Naive B cell (primary cell): ENCODE measurements around the gene SRA1. TPM values are rescaled to one million over a fixed set of nuclear protein-coding genes. Genes with fewer than 3 reads are reported as not detected.
A peak's percentile ranks its signal among the peaks of the same experiment; 100 is the strongest.

ENCODE experiments used
- ATAC-seq, 2 donors: fragments of 150-1000 bp; cut with Tn5 transposase; 2 replicates each; pipeline ENCODE4 v1.10.0; 2021; ENCODE audit warnings: low read depth in 2 of 2, mild to moderate bottlenecking in 2 of 2, moderate library complexity in 2 of 2
- DNase-seq: peaks from one replicate; pipeline ENCODE4 v3.0.0; 2022
- H3K27ac Mint-ChIP-seq, 6 donors: one replicate each; pipeline ENCODE4 v1.8.0; 2020 to 2022; ENCODE audit warnings: mild to moderate bottlenecking in 6 of 6, mixed read lengths in 6 of 6, moderate library complexity in 5 of 6, inconsistent platforms in 2 of 6
- H3K27me3 Mint-ChIP-seq, 3 donors: one replicate each; pipeline ENCODE4 v1.8.0; 2021 to 2022; ENCODE audit warnings: mixed read lengths in 3 of 3, mild to moderate bottlenecking in 1 of 3
- H3K36me3 Mint-ChIP-seq, 2 donors: one replicate each; pipeline ENCODE4 v1.8.0; 2020 to 2022; ENCODE audit warnings: mixed read lengths in 2 of 2, inconsistent platforms in 1 of 2, mild to moderate bottlenecking in 1 of 2
- H3K4me1 Mint-ChIP-seq, 3 donors: one replicate each; pipeline ENCODE4 v1.8.0; 2020 to 2022; ENCODE audit warnings: mixed read lengths in 3 of 3, inconsistent platforms in 1 of 3, mild to moderate bottlenecking in 1 of 3, moderate library complexity in 1 of 3
- H3K4me3 Mint-ChIP-seq, 8 donors: one replicate each; pipeline ENCODE4 v1.8.0; 2020 to 2022; ENCODE audit warnings: mild to moderate bottlenecking in 8 of 8, mixed read lengths in 8 of 8, moderate library complexity in 8 of 8, inconsistent platforms in 2 of 8
- H3K9me3 Mint-ChIP-seq, 7 donors: one replicate each; pipeline ENCODE4 v1.8.0; 2020 to 2022; ENCODE audit warnings: mixed read lengths in 7 of 7, mild to moderate bottlenecking in 5 of 7, inconsistent platforms in 2 of 7, moderate library complexity in 1 of 7
- polyA plus RNA-seq, 6 donors: library from polyadenylated mRNA; unstranded; fragments of 300-500 nt; fragmentation: Illumina TruSeq; gene quantifications; one replicate each; pipeline ENCODE4 v1.2.3, GENCODE V29; 2021; ENCODE audit warnings: low read depth in 6 of 6

SRA1 gene
- polyA plus RNA-seq, 6 donors from 2014 or later, result 26.2 to 47.0 (median 31.7) TPM

GRCh38 chr5:140544986-140545385 is 12.3 kb downstream of the SRA1 start:
- Mint-ChIP-seq H3K27me3 (no peaks in the 10 kb centered on the region), H3K4me3 (no peak overlapping the region), H3K9me3 (no peaks in the 10 kb centered on the region), H3K36me3 (peaks cover 18 to 19% of the 10 kb centered on the region in 2 donors), H3K4me1 (peaks cover 22 to 34% (median 24%) of the 10 kb centered on the region in 3 donors), H3K27ac (peak overlapping the region in 2 of 6 donors; percentile 21 to 80)
- ATAC-seq, result no peak
- DNase-seq, result no peak

GRCh38 chr5:140542972-140543371 is 14.3 kb downstream of the SRA1 start:
- ATAC-seq (no peak), DNase-seq (no peak)
- Mint-ChIP-seq H3K36me3 (peaks cover 19 to 23% of the 10 kb centered on the region in 2 donors), H3K27ac (no peak overlapping the region), H3K4me1 (peaks cover 2 to 13% (median 8%) of the 10 kb centered on the region in 3 donors), H3K9me3 (no peaks in the 10 kb centered on the region), H3K4me3 (no peak overlapping the region), H3K27me3 (no peaks in the 10 kb centered on the region)

GRCh38 chr5:140540227-140540626 is 17.0 kb downstream of the SRA1 start:
- no peak overlapping the region for H3K27ac Mint-ChIP-seq
- H3K36me3 Mint-ChIP-seq, result peaks cover 19 to 23% of the 10 kb centered on the region in 2 donors
- no peak overlapping the region for H3K4me3 Mint-ChIP-seq
- no peaks in the 10 kb centered on the region for H3K27me3 Mint-ChIP-seq
- peaks cover 0 to 6% (median 1%) of the 10 kb centered on the region in 3 donors for H3K4me1 Mint-ChIP-seq
- H3K9me3 Mint-ChIP-seq, result no peaks in the 10 kb centered on the region
- ATAC-seq, result no peak
- no peak for DNase-seq

GRCh38 chr5:140524003-140524402 is 33.3 kb downstream of the SRA1 start:
- Mint-ChIP-seq H3K27ac (peak overlapping the region; percentile 52 to 90 (median 80)), H3K9me3 (peaks cover 0 to 3% (median 0%) of the 10 kb centered on the region in 7 donors), H3K4me1 (peaks cover 4 to 12% (median 8%) of the 10 kb centered on the region in 3 donors), H3K27me3 (no peaks in the 10 kb centered on the region), H3K36me3 (peaks cover 11 to 20% of the 10 kb centered on the region in 2 donors), H3K4me3 (peak overlapping the region in 1 of 8 donors; percentile 44)
- DNase-seq, result no peak
- no peak for ATAC-seq

- Mint-ChIP-seq H3K9me3 (peaks cover 0 to 2% (median 0%) of the 10 kb centered on the region in 7 donors), H3K36me3 (peaks cover 8 to 14% of the 10 kb centered on the region in 2 donors), H3K4me3 (no peak overlapping the region), H3K27ac (no peak overlapping the region), H3K4me1 (no peaks in the 10 kb centered on the region), H3K27me3 (no peaks in the 10 kb centered on the region)
- no peak for DNase-seq
- ATAC-seq, result no peak
Measured at GRCh38 chr5:140513124-140513523, 44.1 kb downstream of the SRA1 start.

- Mint-ChIP-seq H3K27ac (no peak overlapping the region), H3K27me3 (no peaks in the 10 kb centered on the region)
- ATAC-seq, result no peak
Measured at GRCh38 chr5:140509898-140510297, 47.4 kb downstream of the SRA1 start.

GRCh38 chr5:140502834-140503233 is 54.4 kb downstream of the SRA1 start:
- no peak overlapping the region for H3K27ac Mint-ChIP-seq

More at GRCh38 chr5:140509898-140510297, 47.4 kb downstream of the SRA1 start:
- H3K4me3 Mint-ChIP-seq, result no peak overlapping the region
- H3K4me1 Mint-ChIP-seq, result no peaks in the 10 kb centered on the region
- no peak for DNase-seq
- no peaks in the 10 kb centered on the region for H3K9me3 Mint-ChIP-seq
- peaks cover 8 to 15% of the 10 kb centered on the region in 2 donors for H3K36me3 Mint-ChIP-seq

More at GRCh38 chr5:140502834-140503233, 54.4 kb downstream of the SRA1 start:
- no peaks in the 10 kb centered on the region for H3K4me1 Mint-ChIP-seq
- DNase-seq (no peak), ATAC-seq (no peak)
- H3K36me3 Mint-ChIP-seq, result peaks cover 0 to 3% of the 10 kb centered on the region in 2 donors
- H3K27me3 Mint-ChIP-seq, result no peaks in the 10 kb centered on the region
- H3K9me3 Mint-ChIP-seq, result no peaks in the 10 kb centered on the region
- no peak overlapping the region for H3K4me3 Mint-ChIP-seq

Other genes with a start within 250 kb of the SRA1 start
- gene HBEGF, start 210.9 kb downstream of the SRA1 start, polyA plus RNA-seq, result under 1 TPM in 1 of 6 donors, not detected in 5; 0.19 TPM
- not detected for gene SLC4A9, start 197.3 kb downstream of the SRA1 start, polyA plus RNA-seq
- gene ANKHD1, start 155.6 kb downstream of the SRA1 start, polyA plus RNA-seq, result 10 to 100 TPM; 53.3 to 88.7 (median 62.5) TPM
- gene EIF4EBP3, start 9.8 kb downstream of the SRA1 start, polyA plus RNA-seq, result 10 to 100 TPM; 44.5 to 90.3 (median 63.1) TPM
- gene APBB3, start 7.1 kb upstream of the SRA1 start, polyA plus RNA-seq, result 1 to 10 TPM in 5 of 6 donors, not detected in 1; 6.3 to 9.0 (median 7.9) TPM
- 100 to 1,000 TPM in 1 of 6 donors, 10 to 100 TPM in 5; 66.8 to 107 (median 74.6) TPM for gene SLC35A4, start 7.4 kb upstream of the SRA1 start, polyA plus RNA-seq
- gene CD14, start 75.7 kb upstream of the SRA1 start, polyA plus RNA-seq, result 10 to 100 TPM in 1 of 6 donors, 1 to 10 TPM in 5; 1.5 to 10.2 (median 2.8) TPM
- gene TMCO6, start 82.0 kb upstream of the SRA1 start, polyA plus RNA-seq, result 10 to 100 TPM in 4 of 6 donors, 1 to 10 TPM in 2; 7.6 to 13.0 (median 11.4) TPM
- 100 to 1,000 TPM in 5 of 6 donors, 10 to 100 TPM in 1; 94.5 to 167 (median 152) TPM for gene NDUFA2, start 90.2 kb upstream of the SRA1 start, polyA plus RNA-seq
- gene IK, start 90.4 kb upstream of the SRA1 start, polyA plus RNA-seq, result 100 to 1,000 TPM in 5 of 6 donors, 10 to 100 TPM in 1; 83.8 to 170 (median 140) TPM
- gene WDR55, start 107.4 kb upstream of the SRA1 start, polyA plus RNA-seq, result 10 to 100 TPM in 4 of 6 donors, 1 to 10 TPM in 2; 5.7 to 15.1 (median 10.3) TPM
- under 1 TPM in 1 of 6 donors, not detected in 5; 0.21 TPM for gene DND1, start 116.1 kb upstream of the SRA1 start, polyA plus RNA-seq
- 10 to 100 TPM; 37.6 to 73.5 (median 40.3) TPM for gene HARS1, start 133.9 kb upstream of the SRA1 start, polyA plus RNA-seq
- gene HARS2, start 134.0 kb upstream of the SRA1 start, polyA plus RNA-seq, result 10 to 100 TPM; 12.2 to 26.2 (median 18.7) TPM
- gene ZMAT2, start 143.0 kb upstream of the SRA1 start, polyA plus RNA-seq, result 10 to 100 TPM; 68.6 to 85.8 (median 76.7) TPM
- not detected for gene PCDHA1, start 228.7 kb upstream of the SRA1 start, polyA plus RNA-seq
- not detected for gene PCDHA2, start 237.4 kb upstream of the SRA1 start, polyA plus RNA-seq
- not detected for gene PCDHA3, start 243.6 kb upstream of the SRA1 start, polyA plus RNA-seq
- not detected for gene PCDHA4, start 249.6 kb upstream of the SRA1 start, polyA plus RNA-seq